GM12801 (cell line): Measurements from ENCODE around the gene MINDY3.

Experiments
- TF ChIP-seq, protein P1 (sequence below): IDR thresholded peaks from one replicate; pipeline ENCODE4 v1.5.1; 2011; ENCODE audit warnings: control low read depth; ENCODE audit not compliant: insufficient read length; ENCODE audit errors: extremely low read depth

Gene MINDY3

DNA sequence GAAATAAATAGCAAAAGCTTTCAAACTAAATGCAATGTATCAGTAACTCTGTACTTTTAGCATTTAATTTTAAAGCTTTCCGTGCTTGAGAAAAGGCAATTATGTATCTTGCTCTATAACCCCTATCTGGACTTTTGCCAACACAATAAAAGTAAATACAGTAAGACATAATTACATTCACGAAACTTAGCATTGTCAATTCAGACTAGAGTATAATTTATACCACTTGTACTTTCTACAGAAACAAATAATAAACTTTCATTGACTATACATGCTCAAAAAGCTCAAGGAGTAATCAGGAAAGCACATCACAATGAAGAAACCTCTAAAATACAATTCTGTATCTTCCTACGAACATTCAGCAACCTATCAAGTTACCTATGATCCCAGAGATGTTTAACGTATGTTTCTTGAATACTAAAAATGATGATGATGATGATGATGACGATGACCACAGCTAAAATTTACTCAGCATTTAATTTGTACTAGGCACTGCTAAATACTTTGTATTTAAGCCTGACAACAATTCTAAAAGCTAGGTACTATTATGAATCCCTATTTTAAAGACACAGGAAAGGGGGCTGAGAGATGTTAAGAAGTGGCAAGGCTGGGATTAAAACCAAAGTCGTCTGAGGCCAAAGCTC is 44.9 kb downstream of the MINDY3 start:
- TF ChIP-seq, protein P1, sequence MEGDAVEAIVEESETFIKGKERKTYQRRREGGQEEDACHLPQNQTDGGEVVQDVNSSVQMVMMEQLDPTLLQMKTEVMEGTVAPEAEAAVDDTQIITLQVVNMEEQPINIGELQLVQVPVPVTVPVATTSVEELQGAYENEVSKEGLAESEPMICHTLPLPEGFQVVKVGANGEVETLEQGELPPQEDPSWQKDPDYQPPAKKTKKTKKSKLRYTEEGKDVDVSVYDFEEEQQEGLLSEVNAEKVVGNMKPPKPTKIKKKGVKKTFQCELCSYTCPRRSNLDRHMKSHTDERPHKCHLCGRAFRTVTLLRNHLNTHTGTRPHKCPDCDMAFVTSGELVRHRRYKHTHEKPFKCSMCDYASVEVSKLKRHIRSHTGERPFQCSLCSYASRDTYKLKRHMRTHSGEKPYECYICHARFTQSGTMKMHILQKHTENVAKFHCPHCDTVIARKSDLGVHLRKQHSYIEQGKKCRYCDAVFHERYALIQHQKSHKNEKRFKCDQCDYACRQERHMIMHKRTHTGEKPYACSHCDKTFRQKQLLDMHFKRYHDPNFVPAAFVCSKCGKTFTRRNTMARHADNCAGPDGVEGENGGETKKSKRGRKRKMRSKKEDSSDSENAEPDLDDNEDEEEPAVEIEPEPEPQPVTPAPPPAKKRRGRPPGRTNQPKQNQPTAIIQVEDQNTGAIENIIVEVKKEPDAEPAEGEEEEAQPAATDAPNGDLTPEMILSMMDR: no peak

DNA sequence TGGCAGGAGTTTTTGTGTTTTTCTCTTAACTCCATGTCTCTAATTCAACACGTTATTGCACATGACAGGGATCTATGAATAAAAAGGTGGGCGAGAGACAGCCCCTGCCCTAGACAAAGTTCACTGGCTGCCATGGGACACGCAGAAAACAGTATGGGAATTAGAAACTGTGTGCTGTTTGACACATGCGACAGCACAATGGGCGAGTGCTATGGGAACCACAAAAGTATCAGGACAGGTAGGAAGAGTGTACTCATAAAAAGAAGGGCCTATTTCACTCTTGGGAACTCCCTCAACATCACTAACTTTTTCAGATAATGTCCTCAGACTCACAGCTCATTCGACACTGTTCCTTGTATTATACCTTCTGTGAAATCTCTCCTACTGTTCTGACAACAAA is 45.7 kb downstream of the MINDY3 start:
- TF ChIP-seq, protein P1: no peak

GRCh38 chr10:15813415-15813814 is 46.9 kb downstream of the MINDY3 start:
- TF ChIP-seq, protein P1: no peak

- TF ChIP-seq, protein P1: no peak
Observed at GRCh38 chr10:15809450-15809849, 50.9 kb downstream of the MINDY3 start.

DNA sequence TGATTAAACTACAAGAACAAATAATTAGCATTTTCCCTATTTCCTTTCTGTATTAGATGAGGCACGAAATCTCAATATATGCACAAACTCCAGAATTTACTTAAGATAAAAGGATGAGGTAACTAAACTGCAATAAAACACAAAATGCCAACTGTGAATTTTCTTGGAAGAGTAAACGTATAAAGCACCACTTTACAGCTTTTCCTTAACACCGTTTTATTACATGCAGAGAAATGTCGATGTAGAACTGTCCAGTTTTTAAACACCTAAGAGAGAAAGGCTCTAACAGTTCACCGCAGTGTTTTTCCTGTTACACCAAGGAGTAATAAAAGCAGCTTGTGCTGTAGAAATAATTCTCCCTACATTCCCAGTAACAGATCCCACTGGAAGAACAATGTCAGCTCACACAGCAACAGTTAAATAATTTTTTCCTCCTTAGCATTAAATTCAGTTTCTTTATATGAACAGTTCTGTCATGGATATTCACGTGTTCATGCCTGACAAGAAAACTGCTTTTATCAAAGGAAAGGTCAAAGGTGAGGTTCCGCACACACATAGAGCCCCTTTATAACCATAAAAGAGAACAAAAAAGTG is 52.0 kb downstream of the MINDY3 start:
- TF ChIP-seq, protein P1: no peak

DNA sequence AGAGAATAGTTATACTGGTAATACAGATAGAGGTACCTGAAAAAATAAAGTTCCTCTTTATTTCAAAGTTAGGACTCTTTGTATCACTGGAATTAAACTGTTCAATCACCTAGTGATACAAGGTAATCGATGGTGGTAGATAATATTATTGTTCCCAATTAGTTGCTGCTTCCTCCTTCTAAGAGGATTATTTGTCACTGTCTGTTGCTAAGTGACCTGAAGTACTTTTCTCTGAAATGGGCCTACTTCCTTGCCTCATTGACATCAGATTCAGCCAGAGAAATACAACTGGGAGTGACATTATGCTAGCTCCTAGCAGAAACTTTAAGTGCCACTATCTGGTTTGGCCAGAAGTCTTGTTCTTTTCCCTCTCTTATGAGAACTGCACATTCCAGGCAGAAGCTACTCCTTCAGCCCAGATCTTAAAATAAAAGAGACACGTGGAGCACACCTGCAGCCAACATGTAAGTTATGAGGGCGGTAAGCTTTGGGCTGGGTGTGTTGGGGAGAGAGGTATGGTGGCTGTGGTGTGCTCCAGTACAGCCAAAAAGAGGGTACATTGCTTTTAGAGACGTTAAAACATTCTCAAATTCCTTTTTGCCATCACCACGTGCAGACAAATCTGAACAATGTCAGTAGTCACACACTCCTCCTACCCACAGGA is 54.8 kb downstream of the MINDY3 start:
- TF ChIP-seq, protein P1: no peak

DNA sequence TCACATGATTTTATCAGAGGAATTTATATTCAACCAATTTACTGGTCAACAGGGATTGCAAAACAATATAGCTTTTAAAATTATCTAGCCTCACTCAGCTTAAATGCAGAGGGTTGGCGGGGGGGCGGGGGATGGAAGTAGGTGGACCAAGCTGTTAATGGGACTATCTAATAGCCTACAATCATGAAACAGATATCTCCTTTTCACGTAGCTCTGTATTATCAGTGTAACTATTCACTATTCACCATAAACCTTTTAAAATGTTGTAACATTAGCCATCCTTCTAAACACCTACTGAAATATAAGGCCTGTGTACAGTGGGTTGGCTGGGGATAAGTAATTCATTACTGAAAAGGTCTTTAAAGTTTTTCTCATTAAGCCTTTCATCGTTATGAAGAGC is 56.2 kb downstream of the MINDY3 start:
- TF ChIP-seq, protein P1: no peak
